Measurements from ENCODE around the gene MYOM1.

DNA sequence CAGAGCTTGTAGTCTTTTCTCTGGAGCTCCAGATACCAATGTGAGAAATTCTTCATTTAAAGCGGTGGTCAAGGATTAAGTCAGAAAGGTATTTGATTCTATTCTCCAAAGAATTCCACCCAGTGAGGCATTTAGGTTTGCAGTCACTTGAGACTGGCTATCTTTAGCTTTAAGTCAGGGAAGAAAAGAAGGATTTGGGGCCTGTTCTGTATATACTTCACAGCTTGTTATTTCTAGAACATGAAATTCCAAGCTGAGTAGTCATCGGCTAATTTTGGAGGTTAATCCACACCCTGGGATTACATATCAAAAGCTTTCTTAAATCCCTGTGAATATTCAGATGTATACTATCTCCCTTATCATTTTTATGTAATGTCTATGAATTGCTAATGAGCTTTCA is 39.4 kb downstream of the MYOM1 start:
- TF ChIP-seq, protein P1, sequence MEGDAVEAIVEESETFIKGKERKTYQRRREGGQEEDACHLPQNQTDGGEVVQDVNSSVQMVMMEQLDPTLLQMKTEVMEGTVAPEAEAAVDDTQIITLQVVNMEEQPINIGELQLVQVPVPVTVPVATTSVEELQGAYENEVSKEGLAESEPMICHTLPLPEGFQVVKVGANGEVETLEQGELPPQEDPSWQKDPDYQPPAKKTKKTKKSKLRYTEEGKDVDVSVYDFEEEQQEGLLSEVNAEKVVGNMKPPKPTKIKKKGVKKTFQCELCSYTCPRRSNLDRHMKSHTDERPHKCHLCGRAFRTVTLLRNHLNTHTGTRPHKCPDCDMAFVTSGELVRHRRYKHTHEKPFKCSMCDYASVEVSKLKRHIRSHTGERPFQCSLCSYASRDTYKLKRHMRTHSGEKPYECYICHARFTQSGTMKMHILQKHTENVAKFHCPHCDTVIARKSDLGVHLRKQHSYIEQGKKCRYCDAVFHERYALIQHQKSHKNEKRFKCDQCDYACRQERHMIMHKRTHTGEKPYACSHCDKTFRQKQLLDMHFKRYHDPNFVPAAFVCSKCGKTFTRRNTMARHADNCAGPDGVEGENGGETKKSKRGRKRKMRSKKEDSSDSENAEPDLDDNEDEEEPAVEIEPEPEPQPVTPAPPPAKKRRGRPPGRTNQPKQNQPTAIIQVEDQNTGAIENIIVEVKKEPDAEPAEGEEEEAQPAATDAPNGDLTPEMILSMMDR (conservative IDR thresholded peaks at IDR 0.05), result no peak
- TF ChIP-seq ZFX (IDR thresholded peaks at IDR 0.05), result no peak
